Tibial artery (tissue), 4 donors: ENCODE results near the gene EGFLAM.

Source experiments
- DNase-seq, 2 donors: peaks; one replicate each; pipeline ENCODE4 v3.0.0-alpha.2; 2019
- H3K27ac ChIP-seq, 2 donors: fragments of 200-600 bp; sonication (generic) in 1 of 2; 1 replicate in 1 of 2; 2 replicates in 1 of 2; pipeline ENCODE4 v1.5.1; 2018 to 2019; ENCODE audit warnings: mild to moderate bottlenecking in 1 of 2
- H3K27me3 ChIP-seq, 2 donors: fragments of 200-600 bp; sonication (generic) in 1 of 2; one replicate each; pipeline versions ENCODE4 v1.5.1 to v1.6.0; 2016 to 2019
- H3K36me3 ChIP-seq, 3 donors: fragments of 200-600 bp; sonication (generic) in 2 of 3; one replicate each; pipeline ENCODE4 v1.5.1; 2016 to 2019; ENCODE audit warnings: mild to moderate bottlenecking in 2 of 3
- H3K4me1 ChIP-seq, 4 donors: fragments of 200-600 bp; sonication (generic) in 2 of 4; 1 replicate in 3 of 4; 2 replicates in 1 of 4; pipeline ENCODE4 v1.5.1; 2016 to 2019
- H3K4me3 ChIP-seq, 2 donors: fragments of 200-600 bp; sonication (generic) in 1 of 2; 1 replicate in 1 of 2; 2 replicates in 1 of 2; pipeline ENCODE4 v1.5.1; 2018 to 2019; ENCODE audit warnings: mild to moderate bottlenecking in 2 of 2
- H3K9me3 ChIP-seq, 3 donors: fragments of 200-600 bp; sonication (generic) in 1 of 3; one replicate each; pipeline ENCODE4 v1.5.1; 2016 to 2019
- CTCF ChIP-seq, 2 experiments: fragments of 200-600 bp in 1 of 2; fragments of 450-650 bp in 1 of 2; IDR thresholded peaks; one replicate each; pipeline ENCODE4 v1.5.1; 2017 to 2019; ENCODE audit warnings: antibody characterized with exemption in 2 of 2, mild to moderate bottlenecking in 1 of 2, moderate library complexity in 1 of 2
- intact Hi-C: fragments of 100-400 bp; cut with DNase I; formaldehyde crosslinking; loops from one replicate; pipeline ENCODE4 v1.15.0; 2023; ENCODE audit warnings: low total_unique reads

Gene EGFLAM

DNA sequence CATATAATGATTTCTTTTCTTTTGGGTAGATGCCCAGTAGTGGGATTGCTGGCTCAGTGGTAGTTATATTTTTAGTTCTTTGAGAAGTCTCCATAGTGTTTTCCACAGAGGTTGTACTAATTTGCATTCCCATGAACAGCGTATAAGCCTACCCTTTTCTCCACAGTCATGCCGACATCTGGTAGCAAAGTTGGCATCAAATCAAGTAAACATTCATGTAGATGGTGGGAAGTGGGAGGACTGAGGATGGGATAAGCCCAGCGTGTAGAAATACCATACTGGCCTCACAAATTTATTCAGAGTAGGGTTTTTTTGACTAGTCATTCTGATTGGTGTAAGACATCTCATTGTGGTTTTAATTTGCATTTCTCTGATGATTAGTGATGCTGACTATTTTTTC lies 115.4 kb downstream of the EGFLAM start:
- Histone ChIP-seq H3K27ac (no peak overlapping the region), H3K36me3 (no peaks in the 10 kb centered on the region), H3K9me3 (no peaks in the 10 kb centered on the region), H3K27me3 (peaks cover 0 to 3% of the 10 kb centered on the region in 2 donors), H3K4me3 (no peak overlapping the region), H3K4me1 (no peaks in the 10 kb centered on the region)
- DNase-seq, result no peak
- no peak for TF ChIP-seq CTCF (IDR thresholded peaks at IDR 0.05)
- intact Hi-C loops, result no loop called here

GRCh38 chr5:38375423-38375822 lies 117.1 kb downstream of the EGFLAM start:
- TF ChIP-seq CTCF (IDR thresholded peaks at IDR 0.05), result no peak
- Histone ChIP-seq H3K4me1 (no peaks in the 10 kb centered on the region), H3K9me3 (no peaks in the 10 kb centered on the region)

GRCh38 chr5:38376404-38376803 lies 118.0 kb downstream of the EGFLAM start:
- Histone ChIP-seq H3K27ac (no peak overlapping the region), H3K9me3 (no peaks in the 10 kb centered on the region), H3K4me1 (no peaks in the 10 kb centered on the region), H3K27me3 (peaks cover 0 to 6% of the 10 kb centered on the region in 2 donors), H3K36me3 (no peaks in the 10 kb centered on the region), H3K4me3 (no peak overlapping the region)
- TF ChIP-seq CTCF (IDR thresholded peaks at IDR 0.05), result no peak
- DNase-seq, result no peak
- intact Hi-C loops, result no loop called here

More at GRCh38 chr5:38375423-38375822, 117.1 kb downstream of the EGFLAM start:
- no peak overlapping the region for H3K4me3 ChIP-seq
- H3K27me3 ChIP-seq, result peaks cover 0 to 6% of the 10 kb centered on the region in 2 donors
- no peaks in the 10 kb centered on the region for H3K36me3 ChIP-seq
- no peak overlapping the region for H3K27ac ChIP-seq
- intact Hi-C loops, result no loop called here
- no peak for DNase-seq

GRCh38 chr5:38378579-38378978 lies 120.2 kb downstream of the EGFLAM start:
- H3K9me3 ChIP-seq, result no peaks in the 10 kb centered on the region
- TF ChIP-seq CTCF (IDR thresholded peaks at IDR 0.05), result no peak
- H3K4me3 ChIP-seq, result no peak overlapping the region
- H3K27ac ChIP-seq, result no peak overlapping the region
- H3K36me3 ChIP-seq, result no peaks in the 10 kb centered on the region
- intact Hi-C loops, result no loop called here
- no peak for DNase-seq
- peaks cover 0 to 6% of the 10 kb centered on the region in 2 donors for H3K27me3 ChIP-seq
- no peaks in the 10 kb centered on the region for H3K4me1 ChIP-seq

DNA sequence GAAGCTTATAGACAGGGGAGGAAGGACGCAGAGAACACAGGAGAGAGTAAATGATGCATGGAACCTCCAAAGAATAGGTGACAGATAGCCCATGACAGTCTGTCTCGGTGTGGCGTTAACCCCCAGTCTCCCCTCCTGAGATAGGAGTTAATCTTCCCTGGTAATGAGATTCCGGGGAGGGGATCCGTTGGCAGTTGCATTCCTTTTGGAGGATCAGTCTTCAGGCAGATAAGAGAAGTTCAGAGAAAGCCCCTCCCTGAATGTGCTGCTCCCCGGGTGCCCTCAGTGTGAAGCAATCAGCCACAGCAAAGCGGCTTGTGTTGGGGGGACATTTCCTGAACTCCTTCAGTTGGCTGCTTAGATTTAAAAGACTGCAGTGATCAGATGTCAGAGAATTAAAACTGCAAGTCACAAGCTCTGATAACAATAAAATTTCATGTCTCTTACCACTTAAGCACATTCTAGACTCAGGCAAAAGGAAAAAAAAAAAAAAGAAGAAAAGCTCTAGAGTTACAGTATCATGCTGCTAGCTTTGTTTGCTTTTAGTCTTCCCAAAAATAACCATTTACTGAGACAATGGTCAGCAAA lies 121.1 kb downstream of the EGFLAM start:
- TF ChIP-seq CTCF (IDR thresholded peaks at IDR 0.05), result no peak
- no peaks in the 10 kb centered on the region for H3K4me1 ChIP-seq
- H3K4me3 ChIP-seq, result no peak overlapping the region
- no peak for DNase-seq
- no peaks in the 10 kb centered on the region for H3K9me3 ChIP-seq
- intact Hi-C loops, result no loop called here
- peaks cover 0 to 6% of the 10 kb centered on the region in 2 donors for H3K27me3 ChIP-seq
- no peaks in the 10 kb centered on the region for H3K36me3 ChIP-seq
- H3K27ac ChIP-seq, result no peak overlapping the region

DNA sequence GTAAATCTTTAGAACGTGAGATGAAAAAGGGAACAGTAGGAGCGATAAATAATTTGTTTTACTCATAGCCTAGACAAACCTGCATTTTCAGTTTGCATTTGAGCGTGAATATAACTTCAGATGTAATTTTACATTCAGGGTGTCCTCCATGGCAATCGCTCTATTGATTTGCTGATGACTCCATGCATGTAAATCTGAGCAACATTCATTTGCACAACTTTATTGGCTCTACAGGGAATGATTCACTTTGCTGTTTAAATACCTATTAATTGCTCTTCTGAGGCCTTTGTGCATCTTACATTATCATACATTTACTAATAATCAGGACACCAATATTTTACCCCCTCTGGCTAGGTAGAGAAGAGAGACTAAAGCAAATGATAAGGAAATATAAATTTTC lies 122.2 kb downstream of the EGFLAM start:
- no peaks in the 10 kb centered on the region for H3K9me3 ChIP-seq
- peaks cover 0 to 6% of the 10 kb centered on the region in 2 donors for H3K27me3 ChIP-seq
- H3K36me3 ChIP-seq, result no peaks in the 10 kb centered on the region
- no peaks in the 10 kb centered on the region for H3K4me1 ChIP-seq
- no peak for DNase-seq
- no peak overlapping the region for H3K4me3 ChIP-seq
- H3K27ac ChIP-seq, result no peak overlapping the region
- intact Hi-C loops, result no loop called here
- TF ChIP-seq CTCF (IDR thresholded peaks at IDR 0.05), result no peak
